Activated T-cell treated with anti-CD3 and anti-CD28 coated beads for 48 hours (primary cell): Measurements from ENCODE around the gene ALX3.
"Not testable (repeated sequence)": the region's sequence is repeated elsewhere in the genome, so short reads cannot be mapped to it uniquely, and the experiment has no call there.

Experiments used
- DNase-seq: peaks from one replicate; pipeline ENCODE4 v3.0.0-alpha.2; 2020; ENCODE audit warnings: low read depth

ALX3 gene

DNA sequence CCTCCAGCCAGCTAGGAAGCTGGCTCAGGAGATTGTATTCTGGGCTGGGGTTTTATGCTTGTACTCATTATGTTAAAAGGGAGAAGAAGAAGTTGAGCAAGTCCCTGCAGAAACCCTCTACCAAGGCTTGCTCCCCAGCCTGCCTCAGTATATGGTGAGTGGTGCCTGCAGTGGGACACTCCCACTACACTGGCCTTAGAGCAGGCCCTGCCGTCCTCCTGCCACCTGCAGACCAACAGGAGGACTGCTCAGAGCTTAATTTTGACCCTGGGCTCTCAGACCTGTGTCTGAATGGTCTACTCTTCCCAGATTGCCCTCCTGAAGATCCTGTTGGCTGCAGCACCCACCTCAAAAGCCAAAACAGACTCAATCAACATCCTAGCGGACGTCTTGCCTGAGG lies 23.0 kb downstream of the ALX3 start:
- no peak for DNase-seq

DNA sequence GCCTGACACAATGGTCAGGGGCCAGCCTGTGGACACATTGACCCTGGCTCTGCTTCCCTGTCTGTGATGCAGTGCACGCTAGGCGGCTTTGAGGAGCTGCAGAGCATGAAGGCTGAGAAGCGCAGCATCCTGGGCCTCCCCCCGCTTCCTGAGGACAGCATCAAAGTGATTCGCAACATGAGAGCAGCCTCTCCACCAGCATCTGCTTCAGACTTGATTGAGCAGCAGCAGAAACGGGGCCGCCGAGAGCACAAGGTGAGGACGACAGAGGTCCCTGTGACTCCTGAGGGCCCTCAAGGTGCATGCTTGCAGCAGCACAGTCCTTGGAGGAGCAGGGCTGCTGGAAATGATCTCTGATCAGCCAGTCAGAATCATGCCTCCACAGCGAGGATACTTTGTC lies 27.5 kb downstream of the ALX3 start:
- DNase-seq, result no peak

DNA sequence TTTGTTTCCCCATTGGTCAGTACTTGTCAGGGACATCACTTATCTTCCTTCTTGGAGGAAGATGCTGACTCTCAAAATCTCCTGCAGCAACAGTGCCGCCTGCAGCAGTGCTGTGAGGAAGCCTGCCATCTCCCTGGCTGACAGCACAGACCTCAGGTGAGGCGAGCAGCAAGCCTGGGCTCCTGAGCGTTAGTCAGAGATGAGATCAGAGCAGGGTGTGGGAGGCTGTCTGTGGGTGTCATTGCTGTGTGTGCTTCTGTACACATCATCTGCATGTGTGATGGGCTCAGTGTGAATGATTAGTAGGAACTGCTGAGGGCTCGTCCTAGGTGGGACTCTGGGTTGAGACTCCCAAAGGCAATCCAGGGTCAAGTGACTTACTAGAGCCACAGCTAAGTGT lies 29.9 kb downstream of the ALX3 start:
- peak; percentile 26 for DNase-seq

DNA sequence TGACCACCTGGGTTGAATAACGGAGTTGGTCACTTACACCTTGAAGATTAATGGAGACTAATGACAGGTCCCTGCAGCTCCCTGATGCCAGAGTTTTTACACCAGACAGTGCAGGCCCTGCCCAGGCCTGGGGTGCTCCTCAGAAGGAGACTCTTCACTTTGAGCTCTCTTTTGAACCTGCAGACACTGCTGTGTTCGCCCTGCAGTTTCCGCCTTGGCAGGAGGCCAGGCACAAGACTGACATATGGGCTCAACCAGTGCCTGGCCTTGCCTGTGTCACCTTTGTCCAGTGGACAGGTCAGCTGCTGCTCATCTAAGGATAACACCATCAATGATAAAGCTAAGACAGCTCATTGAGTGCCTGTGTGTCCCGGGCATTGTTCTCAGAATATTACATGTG lies 30.8 kb downstream of the ALX3 start:
- no peak for DNase-seq

DNA sequence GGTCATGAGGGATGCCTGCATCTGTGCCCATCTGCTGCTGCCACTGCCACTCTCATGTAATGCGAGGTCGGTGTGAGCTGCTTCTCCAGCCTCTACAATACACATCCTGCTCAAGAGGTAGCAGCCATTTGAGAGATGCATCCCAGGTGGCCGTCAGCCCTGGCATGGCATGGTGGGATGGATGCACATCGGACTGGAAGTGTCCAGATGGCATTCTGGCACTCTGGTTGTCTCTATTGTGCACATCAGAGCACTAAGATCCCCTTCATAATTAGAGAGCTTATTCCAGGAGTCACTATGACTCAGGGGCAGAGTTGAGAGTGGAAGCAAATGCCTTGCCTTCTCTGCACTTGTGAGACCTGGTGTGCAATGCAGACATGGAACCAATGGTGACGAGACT lies 32.2 kb downstream of the ALX3 start:
- no peak for DNase-seq

DNA sequence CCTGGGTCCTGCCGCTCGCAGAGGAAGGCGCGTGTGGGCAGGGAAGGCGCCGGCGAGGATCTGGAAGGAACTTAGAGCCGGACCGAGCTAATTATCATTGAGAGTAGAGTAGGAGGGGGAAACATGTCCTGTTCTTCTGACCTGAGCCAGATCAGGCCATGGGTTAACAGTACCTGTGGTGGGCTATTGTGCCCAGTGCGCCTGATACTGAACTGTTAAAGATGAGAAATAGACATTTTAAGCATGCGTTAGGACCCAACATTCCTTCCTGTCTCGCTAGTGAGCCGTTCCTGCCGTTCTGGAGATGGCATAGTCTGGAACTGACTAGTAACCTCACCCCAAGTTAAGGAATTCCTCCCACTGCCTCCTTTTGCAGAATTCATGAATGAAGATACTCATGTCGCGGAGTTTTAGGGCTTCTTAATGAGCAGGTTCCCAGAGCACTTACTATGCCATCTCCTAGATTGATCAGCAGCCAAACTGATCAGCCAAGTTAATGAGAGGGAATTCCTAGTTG lies 35.2 kb downstream of the ALX3 start:
- no peak for DNase-seq

DNA sequence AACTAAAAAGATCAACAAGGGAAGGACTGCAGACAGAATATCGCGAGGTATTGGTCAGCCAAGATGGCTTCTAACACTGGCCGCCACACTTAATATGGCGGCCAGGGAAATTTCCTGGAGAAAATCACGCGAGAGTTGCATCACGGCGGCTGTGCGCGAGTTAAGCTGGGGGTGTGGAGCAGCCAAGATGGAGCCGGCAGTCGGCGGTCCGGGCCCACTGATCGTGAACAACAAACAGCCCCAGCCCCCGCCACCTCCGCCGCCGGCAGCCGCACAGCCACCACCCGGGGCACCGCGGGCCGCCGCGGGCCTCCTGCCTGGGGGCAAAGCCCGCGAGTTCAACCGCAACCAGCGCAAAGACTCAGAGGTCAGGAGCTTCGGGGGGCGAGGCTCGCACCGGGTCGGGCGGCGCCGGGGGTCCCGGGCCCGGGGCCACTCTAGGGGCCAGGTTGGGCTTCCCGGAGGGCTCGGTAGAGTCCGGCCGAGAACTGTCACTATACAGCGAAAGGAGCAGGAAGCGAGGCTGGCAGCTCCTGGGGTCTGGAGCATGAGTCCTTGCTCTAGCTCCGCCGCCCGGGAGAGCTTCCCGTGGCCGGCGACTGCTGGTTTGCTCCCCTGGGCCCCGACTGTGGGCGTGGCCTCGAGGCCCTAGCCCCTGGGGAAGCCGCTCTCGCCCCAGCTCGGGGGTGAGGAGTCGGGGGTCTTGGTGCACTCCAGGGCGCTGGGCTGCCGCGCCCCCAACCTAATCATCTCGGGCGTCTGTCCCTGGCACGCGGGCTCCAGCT lies 35.8 kb downstream of the ALX3 start, which contains the start of gene STRIP1:
TSS of gene STRIP1 (plus strand) at position 174 of the 785 bp plus-strand sequence. CDS start at position 188, 14 bp downstream.
- DNase-seq, result peak; percentile 85

DNA sequence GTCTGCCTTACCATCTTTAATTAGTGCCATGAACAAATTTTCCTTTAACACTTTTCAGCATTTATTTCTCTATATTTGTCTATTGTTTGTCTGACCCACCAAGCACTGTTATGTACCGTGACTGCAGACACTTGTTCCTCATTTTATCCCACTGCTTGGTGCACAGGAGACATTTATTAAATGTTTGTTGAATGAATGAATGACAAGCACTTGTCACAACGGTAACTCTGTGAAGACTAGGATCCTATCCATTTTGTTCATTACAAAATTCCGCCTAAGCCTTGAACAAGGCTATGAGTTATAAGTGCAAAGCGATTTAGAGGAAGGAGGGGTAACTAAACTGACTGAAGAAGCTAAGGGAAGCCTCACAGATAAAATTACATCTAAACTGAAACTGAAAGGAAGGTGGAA lies 36.4 kb downstream of the ALX3 start:
- DNase-seq, result no peak

DNA sequence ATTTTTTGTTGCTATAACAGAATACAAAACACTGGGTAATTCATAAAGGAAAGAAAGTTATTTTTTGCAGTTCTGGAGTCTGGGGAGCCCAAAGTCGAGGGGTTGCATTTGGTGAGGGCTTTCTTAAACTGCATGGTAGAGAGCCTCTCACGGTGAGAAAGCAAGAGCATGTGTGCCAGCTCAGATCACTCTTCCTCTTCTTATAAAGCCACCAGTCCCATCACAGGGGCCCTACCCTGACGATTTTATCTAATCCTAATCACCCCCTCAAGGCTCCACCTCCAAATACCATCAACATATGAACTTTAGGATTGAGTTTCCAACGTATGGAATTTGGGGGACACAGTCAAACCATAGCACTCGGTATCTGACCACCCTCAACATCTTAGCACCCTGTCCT lies 37.1 kb downstream of the ALX3 start:
- no peak for DNase-seq

DNA sequence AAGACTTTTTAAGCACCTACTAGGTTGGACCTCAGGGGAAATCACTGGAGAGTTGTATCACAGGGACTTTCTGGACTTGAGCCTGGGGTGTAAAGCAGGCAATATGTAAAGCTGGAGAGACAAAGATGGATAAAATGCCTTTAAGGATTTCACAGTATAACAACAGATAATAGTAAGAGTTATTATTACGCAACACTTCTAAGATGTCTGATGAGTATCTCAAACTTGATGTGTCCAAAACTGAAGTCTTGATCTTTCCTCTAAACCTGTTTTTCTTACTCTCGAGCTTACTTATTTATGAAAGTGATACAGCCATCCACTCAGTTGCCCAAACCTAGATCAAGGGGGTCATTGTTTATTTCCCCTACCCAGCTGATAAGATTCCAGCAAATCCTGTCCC lies 38.1 kb downstream of the ALX3 start:
- no peak for DNase-seq

DNA sequence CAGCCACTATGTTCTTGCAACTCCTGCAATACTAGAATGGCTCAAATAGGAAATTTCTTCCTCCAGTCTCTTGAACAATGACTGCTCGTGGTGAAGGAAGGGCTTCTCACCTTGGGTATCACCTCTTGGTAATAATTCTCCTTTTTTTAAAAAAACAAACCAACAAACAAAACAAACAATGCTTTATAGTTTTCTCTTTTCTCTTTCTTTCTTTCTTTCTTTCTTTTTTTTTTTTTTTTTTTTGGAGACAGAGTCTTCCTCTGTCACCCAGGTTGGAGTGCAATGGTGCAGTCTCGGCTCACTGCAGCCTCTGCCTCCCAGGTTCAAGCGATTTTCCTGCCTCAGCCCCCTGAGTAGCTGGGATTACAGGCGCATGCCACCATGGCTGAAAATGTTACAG lies 39.8 kb downstream of the ALX3 start:
- not testable (repeated sequence) for DNase-seq

DNA sequence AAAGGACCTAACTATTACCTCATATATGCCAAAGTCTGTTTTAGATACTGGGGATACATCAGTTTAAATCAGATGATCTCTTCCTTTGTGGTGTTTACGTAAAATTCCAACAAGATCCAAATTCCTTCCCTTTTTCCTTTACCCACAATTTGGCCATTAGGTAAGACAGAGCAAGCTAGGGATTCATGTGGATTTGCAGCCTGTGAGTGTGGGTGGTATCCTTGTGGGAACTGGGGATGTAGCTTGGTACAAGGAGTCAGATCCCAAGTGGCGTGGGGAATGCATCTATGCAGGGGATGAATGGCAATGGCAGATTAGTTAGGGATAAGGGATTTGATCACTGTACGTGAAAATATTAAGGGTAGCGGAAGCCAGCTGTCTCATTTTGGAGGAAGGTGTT lies 45.9 kb downstream of the ALX3 start:
- DNase-seq, result no peak

DNA sequence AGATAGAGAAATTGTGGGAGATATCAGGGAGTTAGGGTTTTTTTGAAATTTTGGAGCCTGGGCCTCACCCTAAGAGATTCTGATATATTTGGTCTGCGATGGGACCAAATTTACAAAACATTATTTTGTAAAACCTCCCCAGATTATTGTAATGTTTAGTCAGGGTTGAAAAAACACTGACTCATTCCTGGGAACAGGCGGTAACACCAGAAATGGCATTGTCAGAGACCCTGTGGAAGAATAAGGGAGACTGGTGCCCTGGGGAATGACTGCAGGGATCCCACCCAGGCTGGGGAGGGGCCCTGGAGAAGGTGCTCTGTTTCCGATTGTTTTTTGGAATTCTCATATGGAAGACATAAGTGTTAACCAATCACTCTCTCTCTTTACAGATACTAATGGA lies 49.2 kb downstream of the ALX3 start:
- no peak for DNase-seq

DNA sequence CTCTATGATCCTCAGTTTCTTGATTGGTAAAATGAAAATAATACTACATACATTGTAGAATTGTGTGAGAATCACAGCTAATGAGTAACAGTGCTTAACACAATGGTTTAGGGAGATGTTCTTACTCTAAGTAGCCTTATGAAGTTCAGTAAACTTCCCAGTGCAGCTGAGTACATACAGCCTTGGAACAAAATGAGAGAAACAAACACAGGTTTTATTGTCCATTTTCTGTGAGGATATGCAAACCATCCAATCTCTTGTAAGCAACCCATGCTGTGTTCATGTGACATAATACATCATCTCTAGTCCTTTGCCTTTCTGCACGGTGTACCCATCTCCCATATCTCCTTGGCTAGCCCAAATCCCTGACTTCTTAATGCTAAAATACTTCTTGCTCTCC lies 50.7 kb downstream of the ALX3 start:
- DNase-seq, result no peak

DNA sequence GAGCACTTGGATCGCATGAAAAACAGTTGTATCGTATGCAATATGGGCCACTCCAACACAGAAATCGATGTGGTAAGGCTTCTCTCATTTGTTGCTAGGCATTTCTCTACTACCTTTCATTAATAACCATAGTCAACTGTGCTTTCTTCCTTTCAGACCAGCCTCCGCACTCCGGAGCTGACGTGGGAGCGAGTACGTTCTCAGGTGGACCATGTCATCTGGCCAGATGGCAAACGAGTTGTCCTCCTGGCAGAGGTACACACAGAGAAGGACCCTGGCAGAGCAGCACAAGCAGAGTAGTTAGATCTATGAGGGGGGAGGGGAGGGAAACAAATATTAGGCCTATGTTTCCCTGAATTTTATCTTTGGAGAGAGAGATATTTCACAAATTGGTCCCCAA lies 52.1 kb downstream of the ALX3 start:
- DNase-seq, result no peak

DNA sequence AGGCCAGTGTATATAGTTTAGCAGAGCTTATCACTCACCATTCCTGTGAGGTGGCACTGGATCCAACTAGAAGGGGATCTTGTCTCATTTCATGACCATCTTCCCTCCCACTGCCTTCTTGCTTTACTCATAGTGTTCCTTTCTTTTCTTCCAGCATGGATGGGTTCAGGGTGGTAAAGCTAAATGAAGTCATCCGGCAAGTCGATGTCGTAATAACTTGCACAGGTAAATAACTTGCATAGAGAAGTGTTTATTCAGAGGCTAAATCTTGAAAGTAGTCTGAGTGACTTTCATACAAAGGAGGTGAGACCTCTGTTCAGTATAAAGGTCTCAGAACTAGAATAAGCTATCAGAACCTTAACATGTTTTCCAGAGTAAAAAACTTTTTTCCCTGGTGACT lies 52.7 kb downstream of the ALX3 start:
- no peak for DNase-seq

DNA sequence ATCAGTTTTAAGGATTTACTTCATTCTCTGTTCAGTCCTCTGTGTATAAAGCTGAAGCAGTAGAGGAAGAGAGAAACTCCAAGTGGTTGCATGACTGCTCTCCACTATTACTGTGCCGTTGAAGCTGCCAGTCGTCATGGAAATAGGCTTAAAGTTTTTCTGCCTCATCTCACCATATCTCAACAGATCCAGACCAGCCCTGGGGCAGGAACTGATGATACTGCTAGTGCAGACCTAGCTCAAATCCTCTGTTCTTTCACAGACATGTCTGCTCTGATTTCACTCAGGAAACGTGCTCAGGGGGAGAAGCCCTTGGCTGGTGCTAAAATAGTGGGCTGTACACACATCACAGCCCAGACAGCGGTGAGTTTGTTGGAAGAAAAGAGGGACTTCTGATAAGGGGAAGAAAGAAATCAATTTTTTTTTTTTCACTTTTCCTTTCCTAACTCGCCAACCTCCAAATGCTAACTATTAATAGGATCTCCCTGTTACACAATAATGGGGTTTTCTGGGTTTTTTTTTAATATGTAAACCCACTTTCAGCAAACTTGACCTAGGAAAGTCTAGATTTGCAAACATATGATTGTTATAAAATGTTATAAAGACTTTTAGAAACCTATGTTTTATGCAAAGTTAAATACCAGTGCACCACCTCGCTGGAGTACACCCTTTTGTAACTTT lies 58.2 kb downstream of the ALX3 start:
- DNase-seq, result no peak

DNA sequence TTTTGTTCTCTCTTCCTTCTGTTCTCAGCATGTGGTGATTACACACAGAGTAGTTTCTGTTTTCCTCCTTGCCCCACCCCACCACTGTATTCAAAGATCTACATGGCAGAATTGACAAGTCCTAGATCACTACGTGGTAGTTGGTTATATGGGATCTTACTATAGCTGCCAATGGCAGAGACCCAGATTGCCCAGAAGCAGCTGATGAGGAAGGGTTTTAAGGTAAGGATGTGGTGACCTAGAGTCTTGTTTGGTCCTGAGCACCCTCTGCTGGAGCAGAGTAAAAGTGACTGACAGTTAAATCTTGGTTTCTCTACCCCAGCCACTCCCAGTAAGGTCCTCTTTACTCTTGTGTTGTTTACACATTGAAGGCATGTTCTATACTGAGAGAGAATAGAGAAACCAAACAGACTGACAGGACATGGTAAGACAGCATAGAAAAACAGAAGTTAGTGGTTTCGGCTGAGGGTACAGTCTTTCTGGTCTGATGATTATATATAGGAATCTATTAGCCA lies 58.9 kb downstream of the ALX3 start:
- no peak for DNase-seq
